Measurements from ENCODE around the gene ARL15.
"Not testable (repeated sequence)": the region's sequence is repeated elsewhere in the genome, so short reads cannot be mapped to it uniquely, and the experiment has no call there.

ARL15 gene

DNA sequence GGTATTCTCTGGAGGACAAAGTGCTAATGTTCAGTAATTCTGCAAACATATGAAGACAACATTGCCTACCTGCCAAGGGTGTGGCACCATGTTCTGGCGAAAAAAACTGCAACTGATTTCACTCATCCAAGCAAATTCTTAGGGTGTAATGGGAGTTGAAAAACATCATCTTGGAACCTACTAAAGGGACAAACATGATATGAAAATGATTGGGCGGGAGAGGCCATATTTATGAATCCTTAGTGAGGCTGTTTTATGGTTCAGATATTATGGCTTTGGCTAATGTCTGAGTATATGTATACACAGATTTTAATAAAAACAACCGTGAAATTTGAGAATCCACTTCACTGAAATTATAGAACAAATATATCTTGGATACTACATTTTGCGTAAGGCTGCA is 225.7 kb downstream of the ARL15 start:
- DNase-seq: no peak

DNA sequence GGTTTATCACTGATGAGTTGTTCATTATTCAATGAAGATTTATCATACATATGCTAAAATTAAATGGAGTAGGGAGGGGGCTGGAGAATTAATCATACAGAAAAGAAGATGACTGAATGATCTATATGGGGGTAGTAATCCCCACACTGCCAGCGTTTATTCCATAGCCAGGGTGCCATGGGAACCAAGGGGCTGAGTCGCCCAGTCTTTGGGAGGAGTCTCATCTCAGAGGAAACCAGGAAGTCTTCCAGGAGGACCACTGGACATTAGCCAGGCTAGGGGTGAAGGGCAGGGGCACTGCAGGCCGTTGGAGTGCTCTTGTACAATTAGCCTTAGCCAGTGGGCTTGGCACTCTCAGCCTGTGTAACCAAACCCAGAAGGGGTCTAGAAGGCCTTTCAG is 226.5 kb downstream of the ARL15 start:
- DNase-seq: no peak

DNA sequence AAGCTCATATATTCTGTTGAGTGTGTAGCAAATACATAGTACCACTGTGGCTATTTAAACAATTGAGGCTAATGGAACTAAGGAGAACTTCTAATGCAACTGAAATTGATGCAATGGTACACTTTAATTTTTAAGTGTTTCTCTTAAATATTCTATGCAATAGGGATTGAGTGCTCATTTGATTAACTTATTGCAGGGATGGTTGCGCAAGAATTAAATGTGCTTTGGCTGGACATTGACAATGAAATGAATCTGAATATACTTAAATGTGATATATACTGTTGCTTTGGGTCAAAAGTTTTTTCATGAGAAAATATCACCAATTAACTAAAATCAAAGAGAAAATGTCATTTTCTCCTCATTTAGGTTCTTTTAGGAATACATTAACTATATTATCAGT is 227.1 kb downstream of the ARL15 start:
- DNase-seq: no peak

GRCh38 chr5:54081415-54081814 is 229.0 kb downstream of the ARL15 start:
- DNase-seq: no peak

DNA sequence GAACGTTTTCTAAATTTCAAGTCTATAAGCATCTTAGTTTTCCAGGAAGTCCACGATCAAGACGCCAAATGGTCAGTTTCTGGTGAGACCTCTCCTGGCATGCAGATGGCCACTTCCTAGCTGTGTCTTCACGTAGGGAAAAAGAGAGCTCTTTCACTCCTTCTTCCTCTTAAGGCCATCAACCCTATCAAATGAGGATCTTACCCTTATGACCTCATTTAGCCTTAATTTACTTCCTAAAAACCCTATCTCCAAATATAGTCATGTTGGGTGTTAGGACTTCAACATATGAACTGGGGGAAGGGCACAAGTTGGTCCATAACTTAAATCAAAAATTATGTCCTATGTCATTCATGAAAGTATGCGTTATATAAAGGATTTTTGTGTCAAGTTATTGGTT is 229.5 kb downstream of the ARL15 start:
- DNase-seq: no peak

- no peak for DNase-seq
Measured at GRCh38 chr5:54073735-54074134, 236.6 kb downstream of the ARL15 start.

DNA sequence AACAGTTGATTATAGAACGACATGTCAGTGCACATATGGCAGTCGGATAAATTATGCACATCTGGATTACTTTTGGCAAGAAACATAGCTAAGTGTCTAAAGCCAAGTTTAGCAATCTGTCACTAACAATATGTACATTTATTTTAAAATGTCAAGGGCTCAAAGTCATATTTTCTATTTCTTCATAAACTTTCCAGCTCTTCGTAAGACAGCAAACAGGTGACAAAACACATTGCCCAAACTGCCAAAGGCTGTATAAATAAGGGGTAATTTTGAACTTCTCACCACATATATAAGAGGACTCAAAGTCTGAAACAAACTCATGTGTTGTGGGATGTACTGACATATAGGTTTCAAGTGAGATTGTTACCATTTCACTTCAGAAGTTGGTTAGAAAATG is 237.2 kb downstream of the ARL15 start:
- no peak for DNase-seq

DNA sequence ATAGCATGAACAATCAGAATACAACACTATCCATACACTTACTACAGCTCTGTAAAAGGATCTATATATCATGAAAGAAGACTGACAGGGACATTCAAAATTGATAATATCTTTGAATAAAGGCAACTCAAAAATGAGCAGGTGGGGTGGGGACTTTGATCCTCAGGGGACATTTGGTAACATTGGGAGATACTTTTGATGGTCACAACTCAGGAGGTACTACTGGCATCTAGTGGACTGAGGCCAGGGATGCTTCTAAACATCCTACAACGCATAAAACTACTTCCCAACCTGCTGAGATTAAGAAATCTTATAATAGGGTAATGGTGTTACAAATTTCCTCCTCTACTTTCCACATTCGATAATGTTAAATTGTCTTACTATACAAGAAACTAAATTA is 243.9 kb downstream of the ARL15 start:
- DNase-seq: no peak

- no peak for DNase-seq
Measured at GRCh38 chr5:54063817-54064216, 246.6 kb downstream of the ARL15 start.

- no peak for DNase-seq
Measured at GRCh38 chr5:54062958-54063357, 247.4 kb downstream of the ARL15 start.

DNA sequence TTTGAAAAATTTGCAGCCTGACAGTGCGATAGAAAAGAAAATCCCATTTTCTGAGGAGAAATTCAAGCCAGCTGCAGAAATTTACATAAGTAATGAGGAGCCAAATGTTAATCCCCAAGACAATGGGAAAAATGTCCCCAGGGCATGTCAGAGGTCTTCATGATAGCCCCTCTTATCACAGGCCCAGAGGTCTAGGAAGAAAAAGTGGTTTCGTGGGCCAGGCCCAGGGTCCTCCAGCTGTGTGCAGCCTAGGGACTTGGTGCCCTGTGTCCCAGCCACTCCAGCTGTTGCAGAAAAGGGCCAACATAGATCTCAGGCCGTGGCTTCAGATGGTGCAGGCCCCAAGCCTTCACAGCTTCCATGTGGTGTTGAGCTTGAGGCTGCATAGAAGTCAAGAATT is 249.5 kb downstream of the ARL15 start:
- DNase-seq: not testable (repeated sequence)

GRCh38 chr5:54049963-54050362 is 260.4 kb downstream of the ARL15 start:
- no peak for DNase-seq

DNA sequence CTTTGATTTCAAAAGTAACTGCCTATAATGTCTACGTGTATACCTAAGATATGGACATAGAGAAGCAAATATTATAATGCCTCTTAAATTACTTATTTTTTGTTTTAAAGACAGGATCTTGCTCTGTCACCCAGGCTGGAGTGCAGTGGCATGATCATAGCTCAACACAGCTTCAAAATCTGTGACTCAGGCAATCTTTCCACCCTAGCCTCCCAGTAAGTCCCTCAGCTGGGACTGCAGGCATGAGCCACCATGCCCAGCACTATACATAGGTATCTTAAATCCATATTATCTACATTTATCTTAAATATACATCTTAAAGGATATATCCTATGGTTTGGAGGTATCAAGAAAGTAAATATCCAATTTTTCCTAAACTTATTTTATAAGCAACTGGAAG is 261.2 kb downstream of the ARL15 start:
- DNase-seq: no peak

GRCh38 chr5:54045077-54045792 is 265.1 kb downstream of the ARL15 start:
- DNase-seq: no peak

DNA sequence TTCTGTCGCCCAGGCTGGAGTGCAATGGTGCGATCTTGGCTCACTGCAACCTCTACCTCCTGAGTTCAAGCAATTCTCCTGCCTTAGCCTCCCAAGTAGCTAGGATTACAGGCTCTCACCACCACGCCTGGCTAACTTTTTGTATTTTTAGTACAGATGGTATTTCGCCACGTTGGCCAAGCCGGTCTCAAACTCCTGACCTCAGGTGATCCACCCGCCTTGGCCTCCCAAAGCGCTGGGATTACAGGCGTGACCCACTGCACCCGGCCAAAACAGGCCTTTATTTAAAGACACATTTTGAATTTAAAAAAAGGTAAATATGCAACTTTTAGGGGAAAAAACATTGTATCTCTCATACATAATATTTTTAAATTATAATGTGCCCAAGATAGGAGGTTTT is 266.1 kb downstream of the ARL15 start:
- DNase-seq: not testable (repeated sequence)

GRCh38 chr5:54040804-54041203 is 269.6 kb downstream of the ARL15 start:
- no peak for DNase-seq

- no peak for DNase-seq
Measured at GRCh38 chr5:54040018-54040417, 270.4 kb downstream of the ARL15 start.

DNA sequence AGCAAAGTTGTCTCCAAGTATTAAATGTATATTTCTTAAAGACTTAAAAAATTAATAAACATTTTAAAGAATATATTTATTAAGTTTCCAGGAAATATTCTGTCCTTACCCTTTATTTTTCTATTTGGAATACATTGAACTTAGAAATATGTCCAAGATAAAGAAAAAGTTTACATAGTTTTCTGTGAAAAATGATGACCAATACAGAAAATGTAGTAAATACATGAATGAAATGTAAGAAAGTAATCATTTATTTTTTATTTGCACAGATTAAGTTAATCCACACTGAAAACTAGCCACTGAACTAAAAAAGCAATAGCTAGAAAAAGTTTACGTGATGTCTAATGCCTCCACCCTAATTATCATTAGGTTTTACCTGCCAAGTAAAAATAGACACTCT is 273.2 kb downstream of the ARL15 start:
- no peak for DNase-seq

GRCh38 chr5:54030981-54031380 is 279.4 kb downstream of the ARL15 start:
- no peak for DNase-seq

DNA sequence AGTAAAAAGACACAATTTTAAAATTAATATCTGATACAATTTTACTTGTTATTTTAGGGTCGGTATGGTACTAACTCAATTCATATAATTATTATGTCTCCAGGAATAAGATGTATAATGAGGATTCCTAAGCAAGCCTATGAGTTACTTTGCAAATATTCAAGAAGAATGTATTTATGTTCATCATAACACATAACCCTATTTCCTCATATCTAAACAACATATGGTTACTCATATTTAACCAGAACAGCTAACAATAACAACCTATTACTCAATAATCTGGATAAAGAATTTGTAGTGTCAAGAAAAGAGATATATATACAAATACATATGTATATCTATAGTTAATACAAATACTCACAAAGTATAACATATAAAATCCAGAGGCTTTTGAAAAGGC is 285.9 kb downstream of the ARL15 start:
- DNase-seq: no peak

- no peak for DNase-seq
Measured at GRCh38 chr5:54022223-54022622, 288.1 kb downstream of the ARL15 start.

DNA sequence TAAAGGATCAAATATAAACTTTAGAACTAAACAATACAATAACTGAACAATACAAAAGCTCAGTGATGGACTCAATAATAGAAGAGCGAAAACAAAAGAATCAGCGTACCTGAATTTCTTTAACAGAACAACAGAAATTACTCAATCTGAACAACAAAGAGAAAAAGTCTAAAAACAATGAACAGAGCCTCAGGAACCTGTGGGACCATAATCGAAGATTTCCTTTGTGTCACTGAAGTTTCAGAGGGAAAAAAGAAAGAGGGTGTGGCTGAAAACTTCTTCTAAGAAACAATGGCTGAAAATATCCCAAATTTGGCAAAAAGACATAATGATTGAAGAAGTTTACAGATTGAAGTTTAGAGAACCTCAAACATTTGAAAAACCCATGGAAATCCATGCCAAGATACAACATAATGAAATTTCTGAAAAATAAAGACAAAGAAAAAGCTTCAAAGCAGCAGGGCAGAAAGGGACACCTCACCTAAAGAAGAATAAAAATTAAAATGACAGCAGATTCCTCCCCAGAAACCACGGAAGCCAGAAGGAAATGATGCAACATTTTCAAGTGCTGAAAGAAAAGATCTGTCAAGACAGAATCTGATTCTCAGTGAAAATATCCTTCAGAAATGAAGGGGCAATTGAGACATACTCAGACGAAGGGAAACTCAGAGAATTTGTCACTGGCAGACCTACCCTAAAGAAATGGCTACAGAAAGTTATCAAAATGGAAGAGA is 288.8 kb downstream of the ARL15 start:
- no peak for DNase-seq

- no peak for DNase-seq
Measured at GRCh38 chr5:54018438-54018837, 291.9 kb downstream of the ARL15 start.

DNA sequence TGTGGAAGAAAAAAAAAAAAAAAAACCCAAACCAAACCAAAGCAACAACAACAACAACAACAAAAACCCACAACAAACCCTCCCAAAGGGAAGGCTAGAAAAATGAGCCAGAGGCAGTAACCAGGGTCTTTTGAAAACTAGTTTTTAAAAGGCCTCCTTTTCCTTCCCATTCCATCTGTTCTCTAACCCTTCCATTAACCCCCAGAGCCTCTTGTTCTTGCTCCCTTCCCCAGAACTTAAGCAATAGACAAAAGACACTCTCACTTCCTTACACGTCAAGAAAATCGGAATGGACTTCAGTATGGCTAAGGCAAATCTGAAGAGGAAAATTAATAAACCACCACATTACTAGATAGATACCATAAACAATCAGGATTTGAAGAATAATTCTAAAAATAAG is 292.8 kb downstream of the ARL15 start:
- DNase-seq: no peak
